ENCODE measurements around the gene KREMEN1.

The KREMEN1 gene

GRCh38 chr22:29207562-29208501, 135.0 kb downstream of the KREMEN1 start:
- Mint-ChIP-seq H3K4me1 (peaks cover 21% of the 10 kb centered on the region), H3K4me3 (no peak overlapping the region), H3K36me3 (no peaks in the 10 kb centered on the region), H3K27me3 (peaks cover 85% of the 10 kb centered on the region), H3K9me3 (no peaks in the 10 kb centered on the region), H3K27ac (no peak overlapping the region)
- ATAC-seq, result no peak

DNA sequence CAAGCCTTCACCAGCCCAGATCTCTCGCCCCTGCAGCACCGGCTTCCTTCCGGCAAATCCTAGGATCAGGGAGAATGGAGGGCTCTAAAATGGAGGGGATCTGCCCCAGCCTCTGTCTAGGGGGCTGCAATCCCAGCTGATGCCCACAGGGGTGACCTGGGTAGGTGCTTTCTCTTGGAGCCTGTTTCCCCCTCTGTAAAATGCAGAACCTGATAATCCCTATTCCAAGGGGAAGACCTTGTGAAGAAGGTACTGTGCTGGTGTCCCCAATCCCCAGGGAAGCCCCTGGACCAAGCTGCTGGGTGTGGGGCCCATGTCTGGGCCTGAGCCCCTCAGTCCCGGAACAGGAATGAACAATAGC, 135.6 kb downstream of the KREMEN1 start:
- Mint-ChIP-seq H3K36me3 (no peaks in the 10 kb centered on the region), H3K27ac (no peak overlapping the region), H3K27me3 (peaks cover 91% of the 10 kb centered on the region), H3K4me3 (no peak overlapping the region), H3K4me1 (peaks cover 17% of the 10 kb centered on the region), H3K9me3 (no peaks in the 10 kb centered on the region)
- no peak for ATAC-seq

DNA sequence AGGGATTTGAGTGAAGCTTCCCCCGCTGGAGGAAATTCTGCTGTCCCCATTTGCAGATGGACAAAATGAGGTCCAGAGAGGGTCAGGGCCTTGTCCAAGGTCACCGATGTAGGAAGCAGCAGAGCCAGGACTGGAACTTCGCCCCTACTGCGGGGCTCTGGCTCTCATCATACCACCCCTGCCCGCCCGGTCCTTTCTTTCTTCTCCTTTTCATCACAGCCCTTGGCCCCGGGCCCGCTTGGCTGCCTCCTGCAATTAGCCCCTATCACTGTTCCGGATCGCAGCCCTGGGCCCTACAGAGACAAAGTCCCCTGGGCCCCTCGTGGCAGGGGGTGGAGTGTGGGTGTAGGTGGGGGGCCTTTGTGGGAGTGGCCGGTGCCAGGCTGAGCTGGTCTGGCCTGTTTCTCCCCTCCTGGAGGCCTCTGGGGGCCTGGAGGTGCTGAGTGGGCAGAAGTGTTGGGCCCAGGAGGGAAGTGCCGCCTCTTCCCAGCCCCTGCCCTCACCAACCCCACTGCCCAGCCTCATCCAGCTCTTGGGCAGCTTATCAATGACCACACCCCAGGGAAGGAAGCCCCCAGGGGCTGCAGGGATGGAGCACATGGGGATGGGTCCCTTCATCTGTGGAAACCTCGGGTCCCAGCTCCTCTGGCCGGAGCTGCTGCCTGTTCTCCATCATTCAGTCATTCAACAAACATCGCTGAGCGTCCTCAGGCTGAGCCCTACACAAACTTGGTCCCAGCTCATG, 136.2 kb downstream of the KREMEN1 start:
- Mint-ChIP-seq H3K4me1 (peaks cover 17% of the 10 kb centered on the region), H3K36me3 (no peaks in the 10 kb centered on the region), H3K27ac (no peak overlapping the region), H3K9me3 (no peaks in the 10 kb centered on the region), H3K4me3 (no peak overlapping the region), H3K27me3 (peaks cover 92% of the 10 kb centered on the region)
- peak; percentile 49 for ATAC-seq

GRCh38 chr22:29209624-29209929, 136.7 kb downstream of the KREMEN1 start:
- Mint-ChIP-seq H3K9me3 (no peaks in the 10 kb centered on the region), H3K36me3 (no peaks in the 10 kb centered on the region), H3K4me1 (peaks cover 17% of the 10 kb centered on the region), H3K4me3 (no peak overlapping the region), H3K27ac (no peak overlapping the region), H3K27me3 (peaks cover 92% of the 10 kb centered on the region)
- no peak for ATAC-seq

DNA sequence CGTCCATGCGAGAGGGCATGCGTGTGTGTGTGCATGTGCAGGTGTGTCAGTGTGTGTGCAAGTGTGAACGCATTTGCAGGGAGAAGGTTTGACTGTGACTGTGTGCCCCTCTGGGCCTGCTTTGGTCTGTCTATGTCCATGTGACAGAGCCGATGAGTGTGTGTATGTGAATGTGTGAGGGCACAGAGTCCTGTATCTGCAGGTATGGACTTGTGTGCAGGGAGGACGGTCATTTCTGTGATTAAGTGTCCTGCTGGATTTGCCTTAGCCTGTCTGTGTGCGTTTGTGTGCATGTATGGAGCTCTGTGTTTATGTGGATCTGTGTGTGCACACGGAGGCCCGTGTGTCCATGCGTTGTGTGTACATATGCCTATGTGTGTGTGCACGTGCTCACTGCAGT, 138.2 kb downstream of the KREMEN1 start:
- no peak overlapping the region for H3K4me3 Mint-ChIP-seq
- peaks cover 17% of the 10 kb centered on the region for H3K4me1 Mint-ChIP-seq
- ATAC-seq, result no peak
- no peaks in the 10 kb centered on the region for H3K9me3 Mint-ChIP-seq
- no peak overlapping the region for H3K27ac Mint-ChIP-seq
- H3K27me3 Mint-ChIP-seq, result peaks cover 92% of the 10 kb centered on the region
- no peaks in the 10 kb centered on the region for H3K36me3 Mint-ChIP-seq

- H3K36me3 Mint-ChIP-seq, result no peaks in the 10 kb centered on the region
- peaks cover 92% of the 10 kb centered on the region for H3K27me3 Mint-ChIP-seq
- H3K4me3 Mint-ChIP-seq, result no peak overlapping the region
Measured at GRCh38 chr22:29211466-29211865, 138.6 kb downstream of the KREMEN1 start.

DNA sequence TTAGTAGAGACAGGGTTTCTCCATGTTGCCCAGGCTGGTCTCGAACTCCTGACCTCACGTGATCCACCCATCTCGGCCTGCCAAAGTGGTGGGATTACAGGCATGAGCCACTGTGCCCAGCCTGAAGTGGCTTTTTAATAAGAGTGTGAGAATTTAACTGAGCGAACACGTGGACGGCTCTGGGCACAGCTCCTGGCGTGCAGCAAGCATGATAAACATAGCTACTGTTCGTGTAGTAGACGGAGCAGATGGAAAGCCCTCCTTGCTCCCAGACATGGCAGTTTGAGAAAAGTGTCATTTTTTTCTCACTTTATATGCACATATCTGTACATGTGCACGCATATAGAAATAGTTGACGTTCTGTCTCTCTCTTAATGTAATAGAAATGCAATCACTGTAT, 139.9 kb downstream of the KREMEN1 start:
- Mint-ChIP-seq H3K9me3 (no peaks in the 10 kb centered on the region), H3K27ac (no peak overlapping the region), H3K4me3 (no peak overlapping the region), H3K27me3 (peaks cover 90% of the 10 kb centered on the region), H3K4me1 (peaks cover 10% of the 10 kb centered on the region), H3K36me3 (no peaks in the 10 kb centered on the region)
- no peak for ATAC-seq

More at GRCh38 chr22:29211466-29211865, 138.6 kb downstream of the KREMEN1 start:
- no peak for ATAC-seq
- Mint-ChIP-seq H3K27ac (no peak overlapping the region), H3K9me3 (no peaks in the 10 kb centered on the region), H3K4me1 (peaks cover 13% of the 10 kb centered on the region)

DNA sequence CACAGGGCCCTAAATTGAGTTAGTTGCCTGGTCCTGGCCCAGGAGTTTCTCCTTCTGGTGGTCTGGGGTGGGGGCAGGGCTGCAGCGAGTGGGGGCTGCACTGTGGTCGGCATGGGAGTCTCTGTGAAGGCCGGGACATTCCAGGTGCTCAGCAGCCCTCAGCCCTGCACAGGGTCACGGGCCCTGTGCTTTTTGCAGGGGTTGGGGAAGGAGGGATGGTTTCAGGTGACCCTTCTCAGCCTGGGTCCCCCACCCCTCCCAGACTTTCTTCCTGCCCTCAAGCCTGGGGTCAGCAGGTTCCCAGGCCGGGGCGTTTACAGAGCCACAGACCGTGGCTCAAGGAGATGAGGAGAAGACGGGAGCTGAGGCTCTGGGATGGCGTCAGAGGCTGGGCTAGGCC, 140.7 kb downstream of the KREMEN1 start:
- H3K36me3 Mint-ChIP-seq, result no peaks in the 10 kb centered on the region
- H3K4me1 Mint-ChIP-seq, result peaks cover 8% of the 10 kb centered on the region
- ATAC-seq, result no peak
- H3K27ac Mint-ChIP-seq, result no peak overlapping the region
- H3K4me3 Mint-ChIP-seq, result no peak overlapping the region
- no peaks in the 10 kb centered on the region for H3K9me3 Mint-ChIP-seq
- peaks cover 90% of the 10 kb centered on the region for H3K27me3 Mint-ChIP-seq

DNA sequence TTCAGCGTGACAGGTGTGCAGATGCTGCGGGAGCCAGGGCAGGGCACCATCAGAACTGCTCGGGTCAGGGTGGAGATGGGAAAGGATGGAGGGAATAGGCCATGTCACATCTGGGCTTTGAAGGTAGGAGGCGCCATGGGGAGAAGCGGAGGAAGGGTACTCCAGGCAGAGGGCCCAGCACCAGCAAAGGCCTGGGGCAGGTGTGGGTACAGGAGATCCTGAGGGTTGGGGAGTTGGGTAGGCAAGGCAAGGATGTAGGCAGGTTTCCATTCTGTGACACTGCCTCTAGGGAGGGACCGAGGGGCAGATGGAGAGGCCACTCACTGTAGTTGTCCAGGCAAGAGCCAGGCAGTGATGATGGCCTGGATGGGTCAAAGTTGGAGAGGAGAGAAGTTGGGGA, 141.4 kb downstream of the KREMEN1 start:
- Mint-ChIP-seq H3K27ac (no peak overlapping the region), H3K27me3 (peaks cover 86% of the 10 kb centered on the region), H3K4me3 (no peak overlapping the region), H3K4me1 (peaks cover under 1% of the 10 kb centered on the region), H3K36me3 (no peaks in the 10 kb centered on the region), H3K9me3 (no peaks in the 10 kb centered on the region)
- no peak for ATAC-seq

DNA sequence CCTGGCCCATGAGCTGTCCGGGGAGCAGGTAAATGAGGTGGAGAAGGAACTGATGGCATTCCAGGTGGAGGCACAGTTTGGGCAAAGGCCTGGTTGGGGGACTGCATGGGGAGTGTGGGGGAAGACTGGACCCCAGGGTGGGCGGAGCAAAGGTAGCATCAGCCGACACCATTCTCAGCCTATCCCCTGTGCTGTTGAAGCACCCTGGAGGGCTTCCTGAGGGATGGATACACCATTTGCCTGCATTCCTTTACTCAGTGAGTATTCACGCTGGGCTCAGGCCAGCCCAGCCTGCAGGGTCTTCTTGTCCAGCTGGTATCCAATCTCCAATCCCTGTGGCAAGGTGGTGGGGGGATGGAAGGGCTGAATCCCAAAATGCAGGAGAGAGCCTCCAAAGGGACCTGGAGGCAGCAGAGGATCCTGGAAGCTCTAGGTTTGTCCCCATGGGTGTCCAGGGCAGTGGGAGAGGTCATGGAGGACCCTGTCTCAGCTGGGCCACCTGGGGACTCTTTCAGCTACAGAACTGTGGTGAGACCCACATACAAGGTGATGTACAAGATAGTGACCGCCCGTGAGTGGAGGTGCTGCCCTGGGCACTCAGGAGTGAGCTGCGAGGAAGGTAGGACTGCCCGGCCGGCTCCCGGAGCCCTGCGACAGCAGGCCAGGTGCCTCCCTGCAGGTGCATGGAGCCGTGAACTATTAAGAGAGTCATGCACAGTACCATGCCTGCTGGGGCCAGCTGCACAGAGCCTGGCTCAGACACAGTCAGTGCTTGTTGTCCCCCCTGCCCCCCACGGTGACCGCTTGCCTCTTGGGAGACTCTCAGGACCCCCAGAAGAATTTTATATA, 142.4 kb downstream of the KREMEN1 start:
- Mint-ChIP-seq H3K27me3 (peaks cover 87% of the 10 kb centered on the region), H3K36me3 (no peaks in the 10 kb centered on the region), H3K4me1 (peaks cover 5% of the 10 kb centered on the region), H3K4me3 (no peak overlapping the region), H3K27ac (no peak overlapping the region), H3K9me3 (no peaks in the 10 kb centered on the region)
- ATAC-seq, result no peak

DNA sequence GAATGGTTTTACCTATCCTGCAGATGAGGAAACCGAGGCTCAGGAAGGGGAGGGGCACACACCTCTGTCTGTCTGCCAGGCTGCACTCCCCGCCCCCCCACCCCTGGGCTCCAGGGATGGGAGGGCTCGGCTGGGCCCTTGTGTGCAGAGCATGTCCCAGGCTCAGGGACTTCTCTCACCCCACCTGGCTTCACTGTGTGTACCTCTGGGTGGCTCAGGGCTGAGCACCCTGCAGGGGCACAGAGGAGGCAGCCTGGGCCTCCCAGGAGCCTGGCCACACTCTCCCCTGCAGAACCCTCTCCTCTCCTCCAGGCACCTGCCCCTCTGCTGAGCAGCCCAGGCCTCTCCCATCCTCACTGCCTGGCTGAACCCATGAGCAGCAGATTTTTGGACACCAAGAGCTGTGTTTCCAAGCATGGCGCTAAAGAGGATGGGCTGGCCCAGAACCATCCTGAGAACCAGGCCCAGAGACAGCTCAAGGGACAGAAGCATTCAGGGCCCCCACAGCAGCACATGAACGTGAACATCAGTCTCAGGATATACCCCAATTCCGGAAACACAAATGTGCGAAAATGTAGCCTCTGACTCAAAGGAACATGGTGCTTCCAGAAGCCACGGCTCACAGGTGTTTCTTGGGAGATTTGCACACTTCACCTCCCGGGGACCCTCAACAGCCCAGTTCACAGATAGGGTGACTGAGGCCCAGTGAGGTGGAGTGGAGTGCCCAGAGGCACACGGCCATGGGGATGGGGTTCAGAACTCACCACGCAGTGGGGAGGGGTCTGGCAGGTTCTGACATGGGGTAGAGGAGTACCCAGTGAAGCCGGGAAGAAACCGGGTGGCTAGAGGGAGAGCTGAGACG, 143.4 kb downstream of the KREMEN1 start:
- no peaks in the 10 kb centered on the region for H3K9me3 Mint-ChIP-seq
- no peak overlapping the region for H3K4me3 Mint-ChIP-seq
- H3K27ac Mint-ChIP-seq, result no peak overlapping the region
- peaks cover 87% of the 10 kb centered on the region for H3K27me3 Mint-ChIP-seq
- no peaks in the 10 kb centered on the region for H3K36me3 Mint-ChIP-seq
- peaks cover 5% of the 10 kb centered on the region for H3K4me1 Mint-ChIP-seq
- ATAC-seq, result peak; percentile 32

DNA sequence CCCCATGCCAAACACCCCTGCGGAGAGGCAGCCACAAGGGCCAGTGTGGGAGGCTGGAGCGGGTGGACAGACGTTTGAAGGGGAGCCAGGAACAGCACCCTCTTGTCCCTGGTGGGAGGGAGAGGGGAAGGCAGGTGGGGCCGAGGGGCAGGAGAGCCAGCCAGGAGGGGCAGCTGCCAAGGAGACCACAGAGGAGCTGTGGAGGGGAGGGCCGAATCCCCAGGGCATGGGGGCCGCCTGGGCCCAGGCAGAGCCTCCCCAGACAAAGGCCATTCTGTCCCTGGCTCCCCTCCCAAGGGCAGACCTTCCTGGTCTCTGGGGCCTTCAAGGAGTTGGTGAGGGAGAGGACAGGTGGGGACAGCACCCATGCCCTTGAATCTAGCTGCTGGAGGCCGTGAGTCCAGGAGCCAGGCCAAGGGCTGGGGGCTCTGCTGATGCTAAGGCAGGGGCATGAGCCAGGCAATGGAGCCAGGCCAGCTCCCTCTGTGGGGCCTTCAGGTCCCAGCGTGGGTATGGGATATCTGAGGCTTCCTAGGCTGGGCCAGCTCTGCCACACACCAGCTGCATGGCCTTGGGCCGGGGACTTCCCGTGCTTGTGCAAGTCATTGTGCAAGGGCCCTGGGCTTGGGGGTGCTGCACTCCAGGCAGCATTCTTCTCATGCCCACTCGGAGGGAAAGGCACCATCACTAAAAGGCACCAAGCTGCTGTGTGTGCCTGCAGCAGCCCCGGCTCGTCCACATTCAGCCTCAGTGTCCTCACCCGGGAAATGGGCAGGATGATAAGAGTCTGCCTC, 144.2 kb downstream of the KREMEN1 start:
- H3K27ac Mint-ChIP-seq, result no peak overlapping the region
- H3K4me3 Mint-ChIP-seq, result no peak overlapping the region
- H3K9me3 Mint-ChIP-seq, result no peaks in the 10 kb centered on the region
- H3K27me3 Mint-ChIP-seq, result peaks cover 83% of the 10 kb centered on the region
- H3K36me3 Mint-ChIP-seq, result no peaks in the 10 kb centered on the region
- peak; percentile 2 for ATAC-seq
- H3K4me1 Mint-ChIP-seq, result peaks cover 5% of the 10 kb centered on the region

Measured in stimulated activated memory B cell treated with anti-CD40 and anti-IgM and Interleukin-4, amounts not matched to agents 10 μg/mL and 1 μg/mL and 100 μg/mL, for 72 hours (primary cell).